HG03439 (cell line): ENCODE data around the gene RELN.
"Not testable (repeated sequence)": the region's sequence is repeated elsewhere in the genome, so short reads cannot be mapped to it uniquely, and the experiment has no call there.

Experiments
- ATAC-seq: cut with Tn5 transposase; IDR thresholded peaks from one replicate; pipeline ENCODE4 v1.9.1; 2021; ENCODE audit warnings: mild to moderate bottlenecking, moderate library complexity; ENCODE audit not compliant: unreplicated experiment

RELN gene

DNA sequence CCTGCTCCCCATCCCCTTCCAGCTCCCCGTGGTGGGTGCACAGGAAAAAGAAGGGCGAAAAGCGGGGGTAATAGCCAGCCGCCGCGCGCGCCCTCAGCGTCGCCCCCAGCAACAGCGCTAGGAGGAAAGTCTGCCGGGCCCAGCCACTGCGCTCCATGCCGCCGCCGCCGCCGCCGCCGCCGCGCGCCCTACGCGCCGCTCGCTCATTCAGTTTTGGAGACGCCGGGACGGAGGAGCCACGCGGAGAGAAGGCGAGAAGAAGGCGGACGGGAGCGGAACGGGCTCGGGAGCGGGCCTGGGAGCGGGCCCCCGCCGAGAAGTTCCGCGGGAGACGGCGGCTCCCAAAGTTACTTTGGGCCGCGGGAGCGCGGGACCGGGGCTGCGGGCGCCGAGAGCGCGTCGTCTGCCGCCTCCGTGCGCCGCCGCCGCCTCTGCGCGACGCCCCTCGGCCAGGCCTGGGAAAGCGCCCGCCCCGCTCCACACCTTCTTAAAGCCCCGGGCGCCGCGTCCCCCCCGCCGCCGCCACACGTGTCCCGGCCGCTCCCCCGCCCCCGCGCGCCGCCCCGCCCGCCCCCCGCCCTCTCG, at the start of gene RELN:
Gene RELN (minus strand): TSS at position 459 of the 585 bp plus-strand sequence. CDS start 302 bp downstream, at position 157.
- no peak for ATAC-seq

DNA sequence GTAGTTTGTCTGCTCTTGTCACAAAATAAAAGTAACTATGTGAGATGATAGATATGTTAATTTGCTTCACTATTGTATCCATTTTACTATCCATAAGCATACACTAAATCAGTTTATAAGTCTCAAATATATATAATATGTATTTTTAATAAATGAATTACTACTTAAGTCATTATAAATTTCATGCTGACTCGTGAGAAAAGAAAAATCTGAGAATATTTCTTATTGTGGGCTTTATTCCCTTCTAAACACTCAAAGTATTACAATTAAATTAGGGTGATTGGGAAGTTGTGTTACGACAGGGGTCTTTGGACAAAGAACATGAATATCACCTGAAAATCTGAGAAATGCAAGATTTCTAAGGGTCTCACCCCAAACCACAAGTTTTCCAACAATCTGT, 48.7 kb upstream of the RELN start:
- no peak for ATAC-seq

DNA sequence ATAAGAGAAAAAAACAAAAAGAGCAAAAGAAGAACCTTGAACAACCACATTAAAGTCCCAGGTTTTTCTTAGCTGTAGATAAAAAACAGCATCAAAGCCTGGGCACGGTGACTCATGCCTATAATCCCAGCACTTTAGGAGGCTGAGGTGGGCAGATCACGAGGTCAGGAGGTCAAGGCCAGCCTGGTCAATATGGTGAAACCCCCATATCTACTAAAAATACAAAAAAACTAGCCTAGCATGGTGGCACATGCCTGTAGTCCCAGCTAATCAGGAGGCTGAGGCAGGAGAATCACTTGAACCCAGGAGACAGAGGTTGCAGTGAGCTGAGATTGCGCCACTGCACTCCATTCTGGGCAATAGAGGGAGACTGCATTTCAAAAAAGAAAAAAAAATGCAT, 47.4 kb upstream of the RELN start:
- ATAC-seq = not testable (repeated sequence)

- no peak for ATAC-seq
These were observed 45.9 kb upstream of the RELN start for GRCh38 chr7:104035351-104035750.

DNA sequence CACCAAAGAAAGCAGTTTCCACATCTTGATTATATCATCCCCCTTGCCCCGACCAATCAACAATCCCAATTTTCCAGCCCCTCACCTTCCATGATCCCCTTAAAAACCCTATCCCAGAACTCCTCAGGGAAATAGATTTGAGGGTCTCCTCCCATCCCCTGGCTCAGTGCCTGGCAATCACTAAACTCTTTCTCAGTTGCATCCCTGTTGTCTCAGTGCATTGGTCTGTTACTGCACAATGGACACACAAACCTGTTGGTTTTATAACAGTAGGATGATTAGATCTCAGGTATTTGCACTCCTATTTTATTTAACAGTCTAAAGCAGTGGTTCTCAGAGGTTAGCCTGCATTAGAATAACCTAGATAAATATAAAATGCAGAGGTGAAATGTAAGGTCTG, 45.2 kb upstream of the RELN start:
- ATAC-seq = no peak

DNA sequence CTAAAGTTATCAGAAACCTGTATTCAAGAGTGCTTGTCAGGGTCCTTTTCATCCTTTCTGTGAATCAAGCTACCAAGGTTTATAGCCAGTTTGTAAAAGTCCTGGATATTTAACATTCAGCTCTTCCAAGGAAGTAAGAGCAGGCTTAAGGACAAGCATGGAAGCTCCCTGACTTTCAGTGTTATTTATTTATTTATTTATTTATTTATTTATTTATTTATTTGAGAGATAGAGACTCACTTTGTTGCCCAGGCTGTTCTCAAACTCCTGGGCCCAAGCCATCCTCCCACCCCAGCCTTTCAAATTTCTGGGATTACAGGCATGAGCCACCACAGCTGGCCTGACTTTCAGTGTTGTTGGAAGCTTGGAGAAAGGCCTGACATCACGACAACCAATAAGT, 44.4 kb upstream of the RELN start:
- ATAC-seq = no peak

- no peak for ATAC-seq
These were observed 43.0 kb upstream of the RELN start for GRCh38 chr7:104032486-104032885.

- ATAC-seq = no peak
These were observed 40.3 kb upstream of the RELN start for GRCh38 chr7:104029765-104030164.

DNA sequence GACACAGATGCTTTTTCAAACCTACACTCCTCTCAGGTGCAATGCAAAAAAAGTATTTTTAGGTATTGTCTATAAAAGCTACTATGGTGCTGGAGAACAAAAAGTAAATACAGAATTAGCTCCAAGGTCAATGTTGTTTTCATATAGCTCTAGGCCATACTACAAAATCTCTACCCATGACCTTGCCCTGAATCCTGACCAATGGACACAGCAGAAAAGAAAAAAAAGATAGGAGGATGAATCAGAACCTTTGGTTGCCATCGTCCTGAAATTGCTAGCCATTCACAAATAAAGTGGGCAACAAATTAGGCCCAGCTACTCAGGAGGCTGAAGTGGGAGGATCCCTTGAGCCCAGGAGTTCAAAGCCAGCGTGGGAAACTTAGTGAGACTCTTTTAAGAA, 35.2 kb upstream of the RELN start:
- ATAC-seq = no peak

GRCh38 chr7:104023100-104023499, 33.6 kb upstream of the RELN start:
- no peak for ATAC-seq

DNA sequence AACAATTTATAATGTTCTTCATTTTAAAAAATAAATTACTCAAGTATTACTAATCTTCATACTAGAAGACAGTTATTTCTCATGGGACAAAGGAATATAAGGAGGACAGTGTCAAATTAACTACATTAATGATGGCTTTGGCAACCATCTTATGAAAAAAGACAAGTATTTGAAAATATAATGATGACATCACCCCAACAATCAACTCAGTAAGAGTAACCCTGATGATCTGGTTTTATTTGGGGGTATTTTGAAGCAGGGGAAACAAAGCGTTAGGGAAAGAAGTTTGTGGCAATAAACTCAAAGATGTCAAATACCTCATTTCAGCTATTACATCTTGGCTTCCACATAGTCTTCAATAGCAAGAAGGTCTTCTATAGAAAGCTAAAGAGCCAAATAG, 29.0 kb upstream of the RELN start:
- no peak for ATAC-seq

- ATAC-seq = no peak
These were observed 27.5 kb upstream of the RELN start for GRCh38 chr7:104017001-104017400.

- no peak for ATAC-seq
These were observed 23.4 kb upstream of the RELN start for GRCh38 chr7:104012835-104013234.

GRCh38 chr7:104011829-104012228, 22.4 kb upstream of the RELN start:
- ATAC-seq = no peak

- ATAC-seq = no peak
These were observed 20.8 kb upstream of the RELN start for GRCh38 chr7:104010052-104010909.

- ATAC-seq = no peak
These were observed 18.6 kb upstream of the RELN start for GRCh38 chr7:104008107-104008506.

DNA sequence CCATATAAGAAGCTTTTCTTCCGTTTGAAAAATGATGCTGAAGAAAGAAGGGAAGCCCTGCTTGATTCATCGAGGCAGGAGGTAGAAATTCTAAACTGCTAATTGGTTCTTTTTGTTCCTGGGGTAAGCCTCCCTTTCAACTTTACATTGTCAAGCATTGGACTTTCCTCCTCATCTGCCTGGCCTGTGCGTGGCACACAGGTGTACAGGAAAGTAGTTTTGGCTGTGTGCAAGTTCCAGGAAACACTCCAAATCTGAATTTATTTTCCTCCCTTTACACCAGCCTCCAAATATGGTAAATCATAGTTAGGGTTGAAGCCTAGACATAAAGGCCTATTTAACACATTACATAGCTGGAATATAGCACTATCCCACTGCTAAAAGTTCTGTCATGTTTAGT, 18.2 kb upstream of the RELN start:
- no peak for ATAC-seq

- no peak for ATAC-seq
These were observed 15.7 kb upstream of the RELN start for GRCh38 chr7:104005197-104005596.

DNA sequence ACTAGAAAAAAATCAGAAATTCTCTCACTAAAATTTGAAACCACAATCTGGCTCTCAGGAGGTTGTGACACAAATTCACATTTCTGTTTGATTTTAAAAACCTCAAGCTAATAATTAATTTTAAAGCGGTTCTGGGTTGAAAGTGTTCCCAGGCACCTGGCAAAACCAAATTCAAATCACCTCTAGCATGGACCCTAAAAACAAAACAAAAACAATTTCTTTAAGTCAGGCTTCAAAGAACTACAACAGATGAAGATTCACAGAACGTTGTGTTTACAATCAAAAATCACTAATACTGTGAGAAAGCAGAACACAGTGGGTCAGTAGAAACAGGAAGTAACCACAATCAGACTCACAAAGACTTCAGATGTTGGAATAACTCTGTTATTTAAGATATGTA, 7.2 kb upstream of the RELN start:
- no peak for ATAC-seq

DNA sequence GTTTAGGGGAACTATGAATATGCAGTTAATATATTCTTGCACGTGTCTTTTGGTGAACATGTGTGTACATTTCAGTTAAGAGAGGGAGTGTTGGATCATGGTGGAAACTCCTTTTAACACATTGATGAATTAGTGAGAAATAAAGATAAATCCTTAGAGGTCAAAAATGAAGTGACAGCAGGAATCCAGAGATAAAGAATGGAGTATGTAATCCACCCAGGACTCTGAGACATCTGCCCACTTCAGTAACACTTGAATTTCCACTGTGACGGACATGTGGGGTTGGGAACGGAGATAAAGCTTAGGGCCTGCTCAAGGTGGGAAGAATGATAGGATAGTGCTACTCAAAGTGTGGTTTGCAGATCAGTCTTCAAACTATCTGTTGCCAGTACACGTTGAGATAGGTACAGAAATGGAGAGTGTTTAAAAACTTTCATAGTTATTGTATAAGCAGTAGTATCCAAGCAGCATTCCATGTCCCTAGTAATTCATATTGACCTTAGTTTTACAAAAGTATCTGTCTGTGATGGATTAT, 6.6 kb upstream of the RELN start:
- no peak for ATAC-seq

GRCh38 chr7:103995554-103995953, 6.1 kb upstream of the RELN start:
- no peak for ATAC-seq

GRCh38 chr7:103993551-103993950, 4.1 kb upstream of the RELN start:
- no peak for ATAC-seq
